Lung (tissue), 12 donors: ENCODE measurements around the gene HAT1. TPM values are rescaled to one million over a fixed set of nuclear protein-coding genes. Genes with fewer than 3 reads are reported as not detected.

Source experiments
- ATAC-seq: fragments of 200-7000 bp; cut with Tn5 transposase; one replicate; pipeline ENCODE4 v1.9.1; 2020; ENCODE audit warnings: moderate number of reproducible peaks; ENCODE audit not compliant: insufficient read depth, low FRiP score
- DNase-seq, 3 donors: peaks; one replicate each; pipeline ENCODE4 v3.0.0-alpha.2; 2013 to 2017
- H3K27ac ChIP-seq, 2 donors: one replicate each; pipeline ENCODE4 v1.5.1; 2013; ENCODE audit warnings: mild to moderate bottlenecking in 2 of 2, moderate library complexity in 2 of 2, control low read depth in 1 of 2, inconsistent platforms in 1 of 2, low read depth in 1 of 2, low read length in 1 of 2
- H3K27me3 ChIP-seq, 3 donors: one replicate each; pipeline ENCODE4 v1.5.1; 2013; ENCODE audit warnings: low read length in 2 of 3; ENCODE audit not compliant: control insufficient read depth in 3 of 3, insufficient read depth in 3 of 3
- H3K36me3 ChIP-seq, 4 donors: one replicate each; pipeline ENCODE4 v1.5.1; 2013; ENCODE audit warnings: low read length in 4 of 4, mild to moderate bottlenecking in 1 of 4, moderate library complexity in 1 of 4; ENCODE audit not compliant: control insufficient read depth in 4 of 4, insufficient read depth in 4 of 4
- H3K4me1 ChIP-seq, 5 donors: one replicate each; pipeline ENCODE4 v1.5.1; 2013; ENCODE audit warnings: low read length in 5 of 5, mild to moderate bottlenecking in 2 of 5, moderate library complexity in 1 of 5; ENCODE audit not compliant: control insufficient read depth in 5 of 5, insufficient read depth in 5 of 5
- H3K4me3 ChIP-seq: one replicate; pipeline ENCODE4 v1.5.1; 2013; ENCODE audit warnings: mild to moderate bottlenecking, control low read depth, moderate library complexity
- H3K9ac ChIP-seq, 2 donors: one replicate each; pipeline ENCODE4 v1.5.1; 2013; ENCODE audit warnings: low read length in 2 of 2, control low read depth in 1 of 2; ENCODE audit not compliant: insufficient read depth in 1 of 2
- H3K9me3 ChIP-seq, 4 donors: one replicate each; pipeline ENCODE4 v1.5.1; 2013; ENCODE audit warnings: low read length in 3 of 4, mild to moderate bottlenecking in 1 of 4, moderate library complexity in 1 of 4; ENCODE audit not compliant: control insufficient read depth in 4 of 4, insufficient read depth in 3 of 4
- WGBS, 2 donors: extraction: QIAGEN DNeasy Blood & Tissue Kit; methylation state at CpG; one replicate each; pipeline ENCODE4 v1.1.7; 2013; 5-methylcytosine and 5-hydroxymethylcytosine counted together
- polyA plus RNA-seq, 2 donors: library from polyadenylated mRNA; stranded (reverse); fragments of 200-250 nt; gene quantifications; one replicate each; pipeline ENCODE4 v1.2.1, GENCODE V29; 2013
- total RNA-seq, 2 donors: library from RNA; depleted of rRNA in 1 of 2; stranded (reverse); fragments of >200 nt in 1 of 2; gene quantifications; one replicate each; pipeline ENCODE4 v1.2.1, GENCODE V29; 2014 to 2021
- TF ChIP-seq, protein P1 (sequence below): IDR thresholded peaks from 2 replicates; pipeline ENCODE4 v1.5.1; 2012; ENCODE audit warnings: mild to moderate bottlenecking; ENCODE audit errors: control extremely low read depth, extremely low read depth
- donor health status: control.
- donor health status: control.
- donor health status: Bipolar disorder and iron deficiency.
- donor health status: healthy.
- donor health status: DM: yes; HTN: yes; CAD: no.

Gene HAT1
- total and polyA plus RNA-seq, 4 donors: 16.1 to 48.4 (median 34.7) TPM

DNA sequence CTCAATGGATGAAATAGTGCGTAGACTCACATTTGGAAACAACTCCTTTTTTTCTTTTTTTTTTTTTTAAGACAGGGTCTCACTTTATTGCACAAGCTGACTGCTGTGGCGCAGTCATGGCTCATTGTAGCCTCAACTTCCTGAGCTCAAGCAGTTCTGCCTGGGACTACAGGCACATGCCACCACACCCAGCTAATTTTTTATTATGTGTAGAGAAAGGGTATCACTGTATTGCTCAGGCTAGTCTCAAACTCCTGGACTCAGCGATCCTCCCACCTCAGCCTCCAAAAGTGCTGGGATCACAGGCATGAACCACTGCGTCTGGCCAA is 17.4 kb downstream of the HAT1 start:
- Histone ChIP-seq H3K9me3 (peaks cover 0 to 4% (median 0%) of the 10 kb centered on the region in 4 donors), H3K4me1 (peaks cover 0 to 13% (median 0%) of the 10 kb centered on the region in 5 donors), H3K9ac (no peak overlapping the region), H3K27me3 (no peaks in the 10 kb centered on the region), H3K4me3 (no peak overlapping the region), H3K27ac (no peak overlapping the region), H3K36me3 (peaks cover 0 to 3% (median under 1%) of the 10 kb centered on the region in 4 donors)
- 50 to 85% methylated on average over 4 of the region's 4 CpGs for WGBS, 2 donors
- DNase-seq (no peak), ATAC-seq (no peak)
- TF ChIP-seq, protein P1, sequence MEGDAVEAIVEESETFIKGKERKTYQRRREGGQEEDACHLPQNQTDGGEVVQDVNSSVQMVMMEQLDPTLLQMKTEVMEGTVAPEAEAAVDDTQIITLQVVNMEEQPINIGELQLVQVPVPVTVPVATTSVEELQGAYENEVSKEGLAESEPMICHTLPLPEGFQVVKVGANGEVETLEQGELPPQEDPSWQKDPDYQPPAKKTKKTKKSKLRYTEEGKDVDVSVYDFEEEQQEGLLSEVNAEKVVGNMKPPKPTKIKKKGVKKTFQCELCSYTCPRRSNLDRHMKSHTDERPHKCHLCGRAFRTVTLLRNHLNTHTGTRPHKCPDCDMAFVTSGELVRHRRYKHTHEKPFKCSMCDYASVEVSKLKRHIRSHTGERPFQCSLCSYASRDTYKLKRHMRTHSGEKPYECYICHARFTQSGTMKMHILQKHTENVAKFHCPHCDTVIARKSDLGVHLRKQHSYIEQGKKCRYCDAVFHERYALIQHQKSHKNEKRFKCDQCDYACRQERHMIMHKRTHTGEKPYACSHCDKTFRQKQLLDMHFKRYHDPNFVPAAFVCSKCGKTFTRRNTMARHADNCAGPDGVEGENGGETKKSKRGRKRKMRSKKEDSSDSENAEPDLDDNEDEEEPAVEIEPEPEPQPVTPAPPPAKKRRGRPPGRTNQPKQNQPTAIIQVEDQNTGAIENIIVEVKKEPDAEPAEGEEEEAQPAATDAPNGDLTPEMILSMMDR: no peak

DNA sequence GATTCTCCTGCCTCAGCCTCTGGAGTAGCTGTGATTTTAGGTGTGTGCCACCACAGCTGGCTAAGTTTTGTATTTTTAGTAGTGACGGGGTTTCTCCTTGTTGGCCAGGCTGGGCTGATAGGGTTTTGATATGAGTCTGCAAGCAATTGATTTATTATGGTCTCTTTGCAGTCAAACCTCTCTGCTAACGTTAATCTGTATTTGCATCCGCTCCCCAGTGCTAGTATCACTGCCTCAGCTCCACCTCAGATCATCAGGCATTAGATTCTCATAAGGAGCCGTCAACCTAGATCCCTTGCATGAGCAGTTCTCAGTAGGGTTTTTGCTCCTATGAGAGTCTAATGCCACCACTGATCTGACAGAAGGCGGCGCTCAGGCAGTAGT is 19.0 kb downstream of the HAT1 start:
- Histone ChIP-seq H3K9me3 (peaks cover 0 to 4% (median 0%) of the 10 kb centered on the region in 4 donors), H3K36me3 (peaks cover 0 to 3% (median under 1%) of the 10 kb centered on the region in 4 donors), H3K27me3 (no peaks in the 10 kb centered on the region), H3K4me1 (peaks cover 0 to 8% (median 0%) of the 10 kb centered on the region in 5 donors), H3K9ac (no peak overlapping the region), H3K27ac (no peak overlapping the region), H3K4me3 (no peak overlapping the region)
- TF ChIP-seq, protein P1: no peak
- DNase-seq (no peak), ATAC-seq (no peak)
- WGBS, 2 donors: 99% methylated on average over 6 of the region's 6 CpGs

DNA sequence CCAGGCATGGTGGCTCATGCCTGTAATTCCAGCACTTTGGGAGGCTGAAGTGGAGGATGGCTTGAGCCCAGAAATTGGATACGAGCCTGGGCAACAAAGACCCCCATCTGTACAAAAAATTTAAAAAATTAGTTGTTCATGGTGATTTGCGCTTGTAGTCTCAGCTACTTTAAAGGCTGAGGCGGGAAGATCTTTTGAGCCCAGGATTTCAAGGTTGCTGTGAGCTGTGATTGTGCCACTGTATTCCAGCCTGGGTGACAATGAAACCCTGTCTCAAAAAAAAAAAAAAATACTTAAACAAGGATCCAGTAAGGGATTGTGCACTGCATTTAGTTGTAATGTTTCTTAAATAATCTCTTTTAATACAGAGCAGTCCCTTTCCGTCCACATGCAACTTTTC is 21.6 kb downstream of the HAT1 start:
- WGBS, 2 donors: 93 to 96% methylated on average over 4 of the region's 4 CpGs
- H3K9ac ChIP-seq: no peak overlapping the region
- peaks cover 0 to 3% (median 0%) of the 10 kb centered on the region in 4 donors for H3K36me3 ChIP-seq
- TF ChIP-seq, protein P1: no peak
- ATAC-seq: no peak
- peaks cover 0 to 4% (median 0%) of the 10 kb centered on the region in 4 donors for H3K9me3 ChIP-seq
- DNase-seq: no peak
- no peaks in the 10 kb centered on the region for H3K27me3 ChIP-seq
- H3K4me3 ChIP-seq: no peak overlapping the region
- H3K27ac ChIP-seq: no peak overlapping the region
- peaks cover 0 to 5% (median 0%) of the 10 kb centered on the region in 5 donors for H3K4me1 ChIP-seq

DNA sequence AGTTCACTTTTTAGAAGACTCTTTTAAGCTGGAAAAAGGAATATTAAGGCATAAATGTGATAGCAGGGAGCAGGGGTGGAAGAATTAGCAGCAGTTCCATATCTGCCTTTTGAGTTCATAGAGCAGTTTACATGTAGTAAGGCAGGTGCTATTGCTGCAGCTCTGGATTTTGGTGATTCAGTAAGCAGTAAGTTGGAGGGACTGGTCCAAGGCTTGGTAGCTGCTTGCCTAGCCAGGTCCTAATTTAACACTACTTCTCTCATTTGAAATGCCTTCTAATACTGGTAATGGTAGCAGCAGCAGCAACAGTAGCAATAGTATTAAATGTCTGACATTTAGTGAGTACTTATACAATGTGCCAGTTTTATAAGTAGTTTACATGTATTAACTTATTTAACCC is 30.0 kb downstream of the HAT1 start:
- H3K9ac ChIP-seq: no peak overlapping the region
- H3K36me3 ChIP-seq: peaks cover 0 to 14% (median 4%) of the 10 kb centered on the region in 4 donors
- H3K4me3 ChIP-seq: no peak overlapping the region
- peaks cover 0 to 5% (median 0%) of the 10 kb centered on the region in 5 donors for H3K4me1 ChIP-seq
- no peaks in the 10 kb centered on the region for H3K27me3 ChIP-seq
- no peaks in the 10 kb centered on the region for H3K9me3 ChIP-seq
- TF ChIP-seq, protein P1: no peak
- ATAC-seq (no peak), DNase-seq (no peak)
- no peak overlapping the region for H3K27ac ChIP-seq
